ENCODE data around the gene ACSL4. TPM values are rescaled to one million over a fixed set of nuclear protein-coding genes. Genes with fewer than 3 reads are reported as not detected.

Gene ACSL4
- total and polyA plus RNA-seq, 12 donors: 12.7 to 69.4 (median 50.2) TPM

- 33 to 35% methylated on average over 3 of the region's 3 CpGs for WGBS, 2 donors
- intact Hi-C loops (cut with DNase I): no loop called here
Observed at GRCh38 chrX:109629310-109629709, 103.7 kb downstream of the ACSL4 start.

GRCh38 chrX:109626637-109627036 lies 106.4 kb downstream of the ACSL4 start:
- intact Hi-C loops (cut with DNase I): no loop called here
- DNase-seq (no peak), ATAC-seq (peak in 2 of 8 donors; percentile 33 to 54)
- Histone ChIP-seq H3K4me1 (no peaks in the 10 kb centered on the region), H3K4me3 (no peak overlapping the region), H3K9me3 (no peaks in the 10 kb centered on the region), H3K27ac (no peak overlapping the region), H3K27me3 (peaks cover 0 to 23% (median 0%) of the 10 kb centered on the region in 7 donors), H3K36me3 (no peaks in the 10 kb centered on the region)
- WGBS, 2 donors: 60 to 68% methylated on average over 4 of the region's 4 CpGs
- TF ChIP-seq CTCF (IDR thresholded peaks at IDR 0.05): no peak

More at GRCh38 chrX:109629310-109629709, 103.7 kb downstream of the ACSL4 start:
- no peak overlapping the region for H3K27ac ChIP-seq
- no peaks in the 10 kb centered on the region for H3K9me3 ChIP-seq
- H3K36me3 ChIP-seq: no peaks in the 10 kb centered on the region
- peaks cover 0 to 18% (median 0%) of the 10 kb centered on the region in 7 donors for H3K27me3 ChIP-seq
- DNase-seq: no peak
- H3K4me1 ChIP-seq: no peaks in the 10 kb centered on the region
- no peak for ATAC-seq
- H3K4me3 ChIP-seq: no peak overlapping the region
- no peak for TF ChIP-seq CTCF (IDR thresholded peaks at IDR 0.05)

GRCh38 chrX:109624641-109625616 lies 108.1 kb downstream of the ACSL4 start, which contains the start of gene KCNE5:
KCNE5 (minus strand) TSS chrX:109625172; CDS start chrX:109625020, 152 bp downstream.
- DNase-seq: peak in 1 of 2 donors; percentile 23
- Histone ChIP-seq H3K27me3 (peaks cover 0 to 31% (median 0%) of the 10 kb centered on the region in 7 donors), H3K36me3 (no peaks in the 10 kb centered on the region), H3K4me3 (peak within 1 kb of the TSS in 9 of 10 donors; percentile 3 to 41 (median 27)), H3K9me3 (no peaks in the 10 kb centered on the region), H3K27ac (no peak within 1 kb of the TSS), H3K4me1 (no peaks in the 10 kb centered on the region)
- no peak for TF ChIP-seq CTCF (IDR thresholded peaks at IDR 0.05)
- WGBS, 2 donors: 26 to 31% methylated on average over 57 to 77 of the region's 79 CpGs
- ATAC-seq: peak in 5 of 8 donors; percentile 11 to 51 (median 33)
- intact Hi-C loops (cut with DNase I): loop anchor here in 1 of 10 donors (5.0 kb wide), 1 partner anchor 88 kb away; the partner anchor contains the start of gene NXT2

GRCh38 chrX:109623997-109624396 lies 109.1 kb downstream of the ACSL4 start:
- Histone ChIP-seq H3K9me3 (no peaks in the 10 kb centered on the region), H3K4me1 (no peaks in the 10 kb centered on the region), H3K36me3 (no peaks in the 10 kb centered on the region), H3K27ac (no peak overlapping the region), H3K27me3 (peaks cover 0 to 31% (median 0%) of the 10 kb centered on the region in 7 donors), H3K4me3 (no peak overlapping the region)
- ATAC-seq (peak in 6 of 8 donors; percentile 20 to 86 (median 59)), DNase-seq (peak in 1 of 2 donors; percentile 18)
- intact Hi-C loops (cut with DNase I): loop anchor here in 1 of 10 donors (5.0 kb wide), 1 partner anchor 87 kb away; the partner anchor contains the start of gene NXT2
- WGBS, 2 donors: 49 to 68% methylated on average over 8 of the region's 8 CpGs
- no peak for TF ChIP-seq CTCF (IDR thresholded peaks at IDR 0.05)

Measured in heart right ventricle (tissue), 16 donors.